ENCODE data around the gene XIRP2.

The XIRP2 gene

DNA sequence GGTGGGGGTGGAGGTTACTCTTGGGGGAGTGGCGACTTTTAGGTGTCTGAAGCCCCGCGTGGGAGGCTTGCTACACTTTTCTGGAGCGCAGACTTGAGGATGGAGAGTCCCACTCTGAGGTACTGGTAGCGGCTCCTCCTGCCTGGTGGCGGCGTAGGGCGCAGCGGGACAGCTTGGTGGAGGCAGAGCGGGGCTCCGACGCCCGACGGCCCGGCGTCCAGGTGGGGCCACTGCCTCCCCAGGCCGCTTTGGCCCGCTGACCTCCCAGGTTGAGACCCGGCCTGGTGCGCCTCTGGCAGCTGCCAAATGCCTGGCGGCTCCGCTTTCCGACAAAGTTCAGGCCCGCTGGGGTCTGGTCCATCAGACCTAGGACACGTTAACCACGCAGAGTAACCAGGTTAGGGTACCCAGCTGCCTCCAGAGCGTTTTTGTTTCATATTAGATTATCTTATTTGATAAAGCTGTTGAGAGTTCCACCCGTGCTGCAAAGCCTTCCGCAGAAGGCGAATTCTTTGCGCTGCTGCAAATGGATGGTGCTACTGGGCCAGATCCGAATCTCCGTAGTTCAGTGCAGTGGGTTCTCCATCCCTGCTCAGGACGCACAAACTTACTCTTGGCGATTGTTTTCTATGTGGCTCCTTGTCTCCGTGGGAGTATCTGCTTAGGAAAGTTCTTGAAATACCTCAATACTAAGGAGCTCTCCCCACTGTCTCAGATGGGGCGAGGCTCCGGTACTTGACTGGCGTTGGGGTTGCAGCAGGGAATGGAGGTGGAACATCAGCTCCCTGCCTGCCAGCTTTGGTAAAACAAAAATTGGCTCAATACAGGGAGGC is 405.9 kb downstream of the XIRP2 start:
- TF ChIP-seq, protein P1, sequence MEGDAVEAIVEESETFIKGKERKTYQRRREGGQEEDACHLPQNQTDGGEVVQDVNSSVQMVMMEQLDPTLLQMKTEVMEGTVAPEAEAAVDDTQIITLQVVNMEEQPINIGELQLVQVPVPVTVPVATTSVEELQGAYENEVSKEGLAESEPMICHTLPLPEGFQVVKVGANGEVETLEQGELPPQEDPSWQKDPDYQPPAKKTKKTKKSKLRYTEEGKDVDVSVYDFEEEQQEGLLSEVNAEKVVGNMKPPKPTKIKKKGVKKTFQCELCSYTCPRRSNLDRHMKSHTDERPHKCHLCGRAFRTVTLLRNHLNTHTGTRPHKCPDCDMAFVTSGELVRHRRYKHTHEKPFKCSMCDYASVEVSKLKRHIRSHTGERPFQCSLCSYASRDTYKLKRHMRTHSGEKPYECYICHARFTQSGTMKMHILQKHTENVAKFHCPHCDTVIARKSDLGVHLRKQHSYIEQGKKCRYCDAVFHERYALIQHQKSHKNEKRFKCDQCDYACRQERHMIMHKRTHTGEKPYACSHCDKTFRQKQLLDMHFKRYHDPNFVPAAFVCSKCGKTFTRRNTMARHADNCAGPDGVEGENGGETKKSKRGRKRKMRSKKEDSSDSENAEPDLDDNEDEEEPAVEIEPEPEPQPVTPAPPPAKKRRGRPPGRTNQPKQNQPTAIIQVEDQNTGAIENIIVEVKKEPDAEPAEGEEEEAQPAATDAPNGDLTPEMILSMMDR (IDR thresholded peaks at IDR 0.05; ENCODE audit: low read depth, low read length, missing control alignments): no peak
- H3K4me3 ChIP-seq (replicated peaks; ENCODE audit: low read depth, low read length): peak overlapping the region; percentile 54
- no peak for DNase-seq (ENCODE audit: extremely low read depth, low read depth)

DNA sequence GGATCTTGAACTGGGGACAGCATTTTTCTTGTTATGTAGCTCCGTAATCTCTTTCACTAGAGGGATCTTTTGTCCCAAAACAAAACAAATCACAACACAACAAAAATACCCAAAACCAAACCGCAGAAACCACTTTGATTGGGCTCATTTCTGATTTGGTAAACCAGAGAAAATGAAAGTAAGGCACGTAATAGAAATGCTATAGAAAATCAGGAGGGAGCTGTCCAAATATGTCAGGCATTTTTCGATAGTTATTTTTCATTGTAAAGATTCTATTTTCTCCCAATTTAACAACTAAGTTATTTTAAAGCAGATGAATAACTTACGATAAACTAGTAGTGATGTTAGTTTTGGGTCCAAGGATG is 406.5 kb downstream of the XIRP2 start:
- peak overlapping the region; percentile 3; the same call in 1 of the 2 replicates for H3K4me3 ChIP-seq (replicated peaks; ENCODE audit: low read depth, low read length)
- TF ChIP-seq, protein P1 (IDR thresholded peaks at IDR 0.05; ENCODE audit: low read depth, low read length, missing control alignments): no peak
- no peak for DNase-seq (ENCODE audit: extremely low read depth, low read depth)

DNA sequence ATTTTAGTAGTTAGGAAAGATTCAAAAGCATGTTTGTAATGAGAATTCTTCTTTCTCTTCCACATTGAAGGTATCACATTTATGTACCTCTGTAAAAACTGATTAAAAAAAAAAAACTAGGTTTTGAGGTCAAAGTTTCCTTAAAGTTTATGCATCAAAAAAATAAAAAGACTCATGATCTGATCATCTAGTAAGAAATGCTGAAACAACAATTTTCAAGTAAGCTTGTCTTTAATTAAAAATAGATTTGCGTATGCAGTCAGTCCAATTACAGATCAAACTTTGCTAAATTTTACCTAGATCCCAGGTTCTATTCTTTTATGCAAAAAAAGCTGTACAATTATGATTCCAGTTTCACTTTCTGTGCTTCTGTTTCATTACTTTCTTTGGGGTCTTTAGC is 409.0 kb downstream of the XIRP2 start:
- H3K4me3 ChIP-seq (replicated peaks; ENCODE audit: low read depth, low read length): no peak overlapping the region
- no peak for DNase-seq (ENCODE audit: extremely low read depth, low read depth)
- TF ChIP-seq, protein P1 (IDR thresholded peaks at IDR 0.05; ENCODE audit: low read depth, low read length, missing control alignments): no peak

DNA sequence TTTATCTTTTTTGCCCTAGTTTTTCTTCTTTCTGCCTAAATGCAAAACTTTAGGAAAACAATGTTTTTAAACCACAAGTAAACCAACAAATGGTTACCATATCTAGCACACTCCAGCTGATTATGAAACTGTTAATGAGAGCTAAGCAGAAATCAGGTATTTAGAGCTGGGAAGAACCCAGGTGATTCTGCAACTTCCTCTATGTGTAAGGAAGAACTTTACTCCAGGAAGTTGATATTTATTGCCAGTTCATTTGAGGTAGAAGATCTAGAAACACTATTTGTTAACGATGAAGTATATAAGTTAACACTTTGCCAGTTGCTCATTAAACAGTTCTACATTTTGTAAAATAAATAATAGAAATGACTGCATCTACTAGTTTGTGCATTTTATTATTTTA is 409.7 kb downstream of the XIRP2 start:
- TF ChIP-seq, protein P1 (IDR thresholded peaks at IDR 0.05; ENCODE audit: low read depth, low read length, missing control alignments): no peak
- no peak for DNase-seq (ENCODE audit: extremely low read depth, low read depth)

More for the DNA sequence above, 409.7 kb downstream of the XIRP2 start:
- no peak overlapping the region for H3K4me3 ChIP-seq (replicated peaks; ENCODE audit: low read depth, low read length)

Data from HFF-Myc (cell line).